HG02610 (cell line): ENCODE data around the gene GABRB3.

Source experiments
- ATAC-seq: cut with Tn5 transposase; IDR thresholded peaks from one replicate; pipeline ENCODE4 v1.9.1; 2021; ENCODE audit warnings: mild to moderate bottlenecking, moderate library complexity; ENCODE audit not compliant: unreplicated experiment

Gene GABRB3

GRCh38 chr15:26679927-26680326 lies 92.9 kb downstream of the GABRB3 start:
- no peak for ATAC-seq

- no peak for ATAC-seq
Observed at GRCh38 chr15:26676115-26676514, 96.8 kb downstream of the GABRB3 start.

GRCh38 chr15:26674467-26674866 lies 98.4 kb downstream of the GABRB3 start:
- no peak for ATAC-seq

GRCh38 chr15:26673445-26673844 lies 99.4 kb downstream of the GABRB3 start:
- ATAC-seq: no peak

GRCh38 chr15:26670116-26670515 lies 102.8 kb downstream of the GABRB3 start:
- ATAC-seq: no peak

- ATAC-seq: no peak
Observed at GRCh38 chr15:26667222-26667988, 105.5 kb downstream of the GABRB3 start.

- ATAC-seq: no peak
Observed at GRCh38 chr15:26665957-26666791, 106.7 kb downstream of the GABRB3 start.

- ATAC-seq: no peak
Observed at GRCh38 chr15:26662283-26662682, 110.6 kb downstream of the GABRB3 start.

GRCh38 chr15:26661748-26662147 lies 111.1 kb downstream of the GABRB3 start:
- ATAC-seq: no peak

GRCh38 chr15:26661107-26661506 lies 111.8 kb downstream of the GABRB3 start:
- ATAC-seq: no peak

- no peak for ATAC-seq
Observed at GRCh38 chr15:26660241-26660640, 112.6 kb downstream of the GABRB3 start.

GRCh38 chr15:26658290-26658689 lies 114.6 kb downstream of the GABRB3 start:
- ATAC-seq: no peak

GRCh38 chr15:26656080-26656479 lies 116.8 kb downstream of the GABRB3 start:
- no peak for ATAC-seq

- ATAC-seq: no peak
Observed at GRCh38 chr15:26651909-26652308, 121.0 kb downstream of the GABRB3 start.

GRCh38 chr15:26648676-26649075 lies 124.2 kb downstream of the GABRB3 start:
- no peak for ATAC-seq

- no peak for ATAC-seq
Observed at GRCh38 chr15:26644948-26645347, 127.9 kb downstream of the GABRB3 start.

GRCh38 chr15:26641144-26641543 lies 131.7 kb downstream of the GABRB3 start:
- no peak for ATAC-seq

GRCh38 chr15:26640601-26641000 lies 132.3 kb downstream of the GABRB3 start:
- ATAC-seq: no peak

- ATAC-seq: no peak
Observed at GRCh38 chr15:26639966-26640365, 132.9 kb downstream of the GABRB3 start.

- ATAC-seq: no peak
Observed at GRCh38 chr15:26635614-26636013, 137.3 kb downstream of the GABRB3 start.

GRCh38 chr15:26635105-26635504 lies 137.8 kb downstream of the GABRB3 start:
- no peak for ATAC-seq

- ATAC-seq: no peak
Observed at GRCh38 chr15:26634319-26634718, 138.5 kb downstream of the GABRB3 start.
